OCI-LY1 (cell line): Measurements from ENCODE around the gene CAMTA1.

Experiments
- H2AFZ ChIP-seq: fragments of 200-600 bp; sonication (generic), shearing (Covaris generic); 2 replicates; pipeline ENCODE4 v1.6.0; 2014; ENCODE audit warnings: antibody characterized with exemption, mild to moderate bottlenecking, low read length
- H3F3A ChIP-seq: fragments of 200-600 bp; sonication (generic), shearing (Covaris generic); 2 replicates; pipeline ENCODE4 v1.6.0; 2014; ENCODE audit warnings: mild to moderate bottlenecking, antibody characterized with exemption, low read length, moderate library complexity; ENCODE audit not compliant: insufficient read depth
- H3K27ac ChIP-seq: fragments of 200-600 bp; sonication (generic); 2 replicates; pipeline ENCODE4 v1.5.1; 2014; ENCODE audit warnings: low read length, mixed run types, mild to moderate bottlenecking, low read depth; ENCODE audit not compliant: poor library complexity, severe bottlenecking
- H3K27me3 ChIP-seq: fragments of 200-600 bp; sonication (generic); 2 replicates; pipeline ENCODE4 v1.6.0; 2014; ENCODE audit warnings: antibody characterized with exemption, mild to moderate bottlenecking, low read length, moderate library complexity; ENCODE audit not compliant: insufficient read depth
- H3K36me3 ChIP-seq: fragments of 200-600 bp; sonication (generic); 2 replicates; pipeline ENCODE4 v1.6.1; 2014; ENCODE audit warnings: mild to moderate bottlenecking, antibody characterized with exemption, low read length, moderate library complexity, mixed read lengths; ENCODE audit not compliant: insufficient read depth
- H3K4me1 ChIP-seq: fragments of 200-600 bp; sonication (generic); 2 replicates; pipeline ENCODE4 v1.5.1; 2014; ENCODE audit warnings: mild to moderate bottlenecking, low read length, moderate library complexity; ENCODE audit not compliant: insufficient read depth, severe bottlenecking
- H3K4me2 ChIP-seq: fragments of 200-600 bp; sonication (generic), shearing (Covaris generic); 2 replicates; pipeline ENCODE4 v1.6.1; 2014; ENCODE audit warnings: low read length
- H3K4me3 ChIP-seq: fragments of 200-600 bp; sonication (generic); 2 replicates; pipeline ENCODE4 v1.5.1; 2014; ENCODE audit warnings: low read length, low read depth, mild to moderate bottlenecking, mixed read lengths; ENCODE audit not compliant: poor library complexity, severe bottlenecking
- H3K79me2 ChIP-seq: fragments of 200-600 bp; shearing (Covaris generic); 2 replicates; pipeline ENCODE4 v1.6.1; 2016; ENCODE audit warnings: mixed run types, low read length, mixed read lengths; ENCODE audit not compliant: insufficient read depth
- H3K9ac ChIP-seq: fragments of 200-600 bp; sonication (generic), shearing (Covaris generic); 2 replicates; pipeline ENCODE4 v1.6.1; 2014; ENCODE audit warnings: mild to moderate bottlenecking, low read length, mixed read lengths
- H3K9me2 ChIP-seq: fragments of 200-600 bp; sonication (generic), shearing (Covaris generic); 2 replicates; pipeline ENCODE4 v1.6.1; 2014; ENCODE audit warnings: low read depth, mild to moderate bottlenecking, low read length, mixed read lengths
- H3K9me3 ChIP-seq: fragments of 200-600 bp; shearing (Covaris generic); 2 replicates; pipeline ENCODE4 v1.6.1; 2014; ENCODE audit warnings: low read length, mixed read lengths
- H4K20me1 ChIP-seq: fragments of 200-600 bp; sonication (generic), shearing (Covaris generic); 2 replicates; pipeline ENCODE4 v1.6.0; 2016; ENCODE audit warnings: mild to moderate bottlenecking, low read length; ENCODE audit not compliant: insufficient read depth
- CTCF ChIP-seq: fragments of 200-600 bp; sonication (generic), shearing (Covaris generic); IDR thresholded peaks from 2 replicates; pipeline ENCODE4 v1.5.1; 2017; ENCODE audit warnings: mild to moderate bottlenecking, antibody characterized with exemption, low read length, moderate library complexity, mixed read lengths
- EZH2 ChIP-seq: fragments of 200-600 bp; sonication (generic), shearing (Covaris generic); IDR thresholded peaks from 2 replicates; pipeline ENCODE4 v1.8.0; 2017; ENCODE audit warnings: borderline replicate concordance, mixed run types, mild to moderate bottlenecking, antibody characterized with exemption, low read length, moderate library complexity, mixed read lengths

The CAMTA1 gene

GRCh38 chr1:6961289-6961688, 176.0 kb downstream of the CAMTA1 start:
- no peak overlapping the region for H3K4me3 ChIP-seq
- H3K9me3 ChIP-seq = 0 out of 2 replicates have a peak, but pooled peaks cover 2% of the 10 kb centered on the region
- no peaks in the 10 kb centered on the region for H3K27me3 ChIP-seq
- no peaks in the 10 kb centered on the region for H4K20me1 ChIP-seq
- no peak overlapping the region for H2AFZ ChIP-seq
- H3K4me2 ChIP-seq = no peak overlapping the region
- no peaks in the 10 kb centered on the region for H3F3A ChIP-seq
- no peaks in the 10 kb centered on the region for H3K36me3 ChIP-seq
- H3K4me1 ChIP-seq = no peaks in the 10 kb centered on the region
- TF ChIP-seq EZH2 (no peak), CTCF (no peak)
- no peaks in the 10 kb centered on the region for H3K79me2 ChIP-seq
- no peak overlapping the region for H3K27ac ChIP-seq
- H3K9ac ChIP-seq = no peak overlapping the region
- H3K9me2 ChIP-seq = no peaks in the 10 kb centered on the region

GRCh38 chr1:6961905-6962477, 176.7 kb downstream of the CAMTA1 start:
- H3K4me1 ChIP-seq = no peaks in the 10 kb centered on the region
- H3F3A ChIP-seq = no peaks in the 10 kb centered on the region
- no peaks in the 10 kb centered on the region for H3K27me3 ChIP-seq
- H2AFZ ChIP-seq = no peak overlapping the region
- H3K9ac ChIP-seq = no peak overlapping the region
- no peak overlapping the region for H3K4me2 ChIP-seq
- no peaks in the 10 kb centered on the region for H3K9me2 ChIP-seq
- TF ChIP-seq EZH2 (no peak), CTCF (no peak)
- H4K20me1 ChIP-seq = no peaks in the 10 kb centered on the region
- H3K4me3 ChIP-seq = no peak overlapping the region
- no peaks in the 10 kb centered on the region for H3K79me2 ChIP-seq
- no peak overlapping the region for H3K27ac ChIP-seq
- no peaks in the 10 kb centered on the region for H3K36me3 ChIP-seq
- H3K9me3 ChIP-seq = 0 out of 2 replicates have a peak, but pooled peaks cover 3% of the 10 kb centered on the region

- TF ChIP-seq EZH2 = no peak
- no peak for TF ChIP-seq CTCF
- H3K27me3 ChIP-seq = no peaks in the 10 kb centered on the region
- H3K4me1 ChIP-seq = no peaks in the 10 kb centered on the region
- no peaks in the 10 kb centered on the region for H3K36me3 ChIP-seq
- 0 out of 2 replicates have a peak, but pooled peaks cover 3% of the 10 kb centered on the region for H3K9me3 ChIP-seq
- no peaks in the 10 kb centered on the region for H3F3A ChIP-seq
- H4K20me1 ChIP-seq = no peaks in the 10 kb centered on the region
- no peak overlapping the region for H3K9ac ChIP-seq
- H3K4me2 ChIP-seq = no peak overlapping the region
- H3K9me2 ChIP-seq = no peaks in the 10 kb centered on the region
- H2AFZ ChIP-seq = no peak overlapping the region
- no peak overlapping the region for H3K4me3 ChIP-seq
- H3K79me2 ChIP-seq = no peaks in the 10 kb centered on the region
- no peak overlapping the region for H3K27ac ChIP-seq
Measured at GRCh38 chr1:6962478-6962995, 177.3 kb downstream of the CAMTA1 start.
